Kidney (tissue), 14 donors: Measurements from ENCODE around the gene ADIPOR1. TPM values are rescaled to one million over a fixed set of nuclear protein-coding genes. Genes with fewer than 3 reads are reported as not detected.
A peak's percentile ranks its signal among the peaks of the same experiment; 100 is the strongest.

Experiments
- DNase-seq, 5 donors: peaks; one replicate each; pipeline ENCODE4 v3.0.0-alpha.2; 2013 to 2020
- FAIRE-seq: peaks from 2 replicates; lab custom pipeline; 2012; peaks lifted over from hg19 to GRCh38; lab: Jason Lieb, UNC
- H3K27ac ChIP-seq, 2 donors: one replicate each; pipeline ENCODE4 v1.7.0; 2013; ENCODE audit warnings: low read depth in 2 of 2, low read length in 2 of 2, inconsistent platforms in 1 of 2
- H3K27me3 ChIP-seq: one replicate; pipeline ENCODE4 v1.7.1; 2013; ENCODE audit warnings: low read length, inconsistent platforms; ENCODE audit not compliant: control insufficient read depth, insufficient read depth
- H3K36me3 ChIP-seq, 3 donors: one replicate each; pipeline versions ENCODE4 v1.7.0 to v1.7.1; 2013; ENCODE audit warnings: low read length in 3 of 3, control low read depth in 1 of 3, inconsistent platforms in 1 of 3; ENCODE audit not compliant: insufficient read depth in 3 of 3, control insufficient read depth in 2 of 3
- H3K4me1 ChIP-seq, 3 donors: one replicate each; pipeline versions ENCODE4 v1.7.0 to v1.7.1; 2013; ENCODE audit warnings: low read length in 3 of 3, inconsistent platforms in 1 of 3, low read depth in 1 of 3; ENCODE audit not compliant: control insufficient read depth in 2 of 3, insufficient read depth in 2 of 3
- H3K4me3 ChIP-seq, 3 donors: one replicate each; pipeline versions ENCODE4 v1.7.0 to v1.8.1; 2013; ENCODE audit warnings: low read length in 3 of 3, control low read depth in 1 of 3, inconsistent platforms in 1 of 3
- H3K9ac ChIP-seq, 3 donors: one replicate each; pipeline versions ENCODE4 v1.7.0 to v1.7.1; 2013; ENCODE audit warnings: low read length in 3 of 3, control low read depth in 1 of 3, inconsistent platforms in 1 of 3
- H3K9me3 ChIP-seq, 3 donors: one replicate each; pipeline versions ENCODE4 v1.7.0 to v1.7.1; 2013; ENCODE audit warnings: low read length in 3 of 3, control low read depth in 1 of 3, inconsistent platforms in 1 of 3; ENCODE audit not compliant: control insufficient read depth in 2 of 3, insufficient read depth in 1 of 3
- CTCF ChIP-seq: IDR thresholded peaks from 3 replicates; pipeline ENCODE4 v1.5.1; 2012; ENCODE audit warnings: mild to moderate bottlenecking, moderate library complexity, borderline replicate concordance; ENCODE audit not compliant: insufficient read depth; ENCODE audit errors: extremely low read depth
- intact Hi-C: fragments of 100-400 bp; cut with DNase I; formaldehyde crosslinking; loops from one replicate; pipeline ENCODE4 v1.11.1; 2022
- polyA plus RNA-seq: library from polyadenylated mRNA; stranded (reverse); fragments of 350-450 nt; fragmentation: Illumina TruSeq; extraction: RNeasy Lipid Tissue Mini Kit (QIAGEN cat#74804); gene quantifications from one replicate; pipeline ENCODE4 v1.2.3, GENCODE V29; 2014; ENCODE audit warnings: low read depth, low replicate concordance; ENCODE audit not compliant: insufficient read depth
- total RNA-seq: library from RNA; stranded (reverse); fragmentation: NEBNext Ultra II Directional; extraction: Animal tissue kit (Norgen Biotek cat#: 25700); gene quantifications from one replicate; pipeline ENCODE4 v1.2.1, GENCODE V29; 2021
- donor health status: control.
- donor health status: control.
- donor health status: control.
- donor health status: control.
- donor health status: control.
- donor health status: DM: yes; HTN: yes; CAD: no.
- donor health status: Normal renal cell carcinoma (clear cell type).

Gene ADIPOR1
- total and polyA plus RNA-seq, 2 donors from 2014 or later = 66.8 to 70.0 TPM

GRCh38 chr1:202932476-202932875, 25.6 kb downstream of the ADIPOR1 start:
- no peak overlapping the region for H3K9ac ChIP-seq
- no peak overlapping the region for H3K4me3 ChIP-seq
- no peaks in the 10 kb centered on the region for H3K36me3 ChIP-seq
- peaks cover 0 to 2% (median 0%) of the 10 kb centered on the region in 3 donors for H3K9me3 ChIP-seq
- FAIRE-seq (no peak), DNase-seq (no peak)
- H3K4me1 ChIP-seq = no peaks in the 10 kb centered on the region
- TF ChIP-seq CTCF = no peak
- H3K27me3 ChIP-seq = no peaks in the 10 kb centered on the region
- intact Hi-C loops = no loop called here
- no peak overlapping the region for H3K27ac ChIP-seq

GRCh38 chr1:202926581-202927491, 31.3 kb downstream of the ADIPOR1 start, which contains the start of gene KLHL12:
KLHL12 (minus strand) TSS chr1:202927234; CDS start chr1:202925162, 2,072 bp downstream.
- peak within 1 kb of the TSS; percentile 83 to 98 (median 97) for H3K4me3 ChIP-seq
- peaks cover 0 to 7% (median 6%) of the 10 kb centered on the region in 3 donors for H3K4me1 ChIP-seq
- TF ChIP-seq CTCF = peak; percentile 46
- peaks cover 0 to 3% (median 0%) of the 10 kb centered on the region in 3 donors for H3K36me3 ChIP-seq
- no peaks in the 10 kb centered on the region for H3K27me3 ChIP-seq
- FAIRE-seq (no peak), DNase-seq (peak; percentile 97 to 99 (median 98))
- no peaks in the 10 kb centered on the region for H3K9me3 ChIP-seq
- peak within 1 kb of the TSS; percentile 82 to 96 (median 86) for H3K9ac ChIP-seq
- peak within 1 kb of the TSS; percentile 95 to 96 for H3K27ac ChIP-seq
- intact Hi-C loops = no loop called here

GRCh38 chr1:202923533-202923932, 34.6 kb downstream of the ADIPOR1 start:
- H3K36me3 ChIP-seq = peaks cover 0 to 3% (median 0%) of the 10 kb centered on the region in 3 donors
- no peak overlapping the region for H3K4me3 ChIP-seq
- H3K27ac ChIP-seq = no peak overlapping the region
- intact Hi-C loops = no loop called here
- DNase-seq = no peak
- no peak for FAIRE-seq
- no peak for TF ChIP-seq CTCF
- H3K9ac ChIP-seq = no peak overlapping the region
- H3K9me3 ChIP-seq = no peaks in the 10 kb centered on the region
- peaks cover 0 to 7% (median 6%) of the 10 kb centered on the region in 3 donors for H3K4me1 ChIP-seq
- no peaks in the 10 kb centered on the region for H3K27me3 ChIP-seq
